Measurements from ENCODE around the gene RENBP.

Gene RENBP

GRCh38 chrX:153886915-153887314 lies 57.5 kb downstream of the RENBP start:
- peaks cover 26% of the 10 kb centered on the region for H3K27me3 ChIP-seq (replicated peaks; ENCODE audit: insufficient read depth, low read length)
- TF ChIP-seq CTCF (IDR thresholded peaks at IDR 0.05; ENCODE audit: low read length) (no peak), EZH2 (optimal IDR thresholded peaks at IDR 0.05; ENCODE audit: low read depth, low read length) (no peak), EZH2phosphoT487 (IDR thresholded peaks at IDR 0.05; ENCODE audit: low read length) (no peak)
- no peak overlapping the region for H3K9ac ChIP-seq (ENCODE audit: low read length)
- H3F3A ChIP-seq (ENCODE audit: insufficient read depth, low read length), result no peaks in the 10 kb centered on the region
- H3K9me2 ChIP-seq (replicated peaks; ENCODE audit: insufficient read depth, low read length), result no peaks in the 10 kb centered on the region
- H3K4me1 ChIP-seq (ENCODE audit: low read length), result no peaks in the 10 kb centered on the region
- H3K79me2 ChIP-seq (ENCODE audit: low read length), result no peaks in the 10 kb centered on the region
- no peaks in the 10 kb centered on the region for H4K20me1 ChIP-seq (ENCODE audit: insufficient read depth, low read length)
- H2AFZ ChIP-seq (ENCODE audit: low read length), result no peak overlapping the region
- DNase-seq, result no peak
- H3K36me3 ChIP-seq (replicated peaks; ENCODE audit: insufficient read depth, low read length), result no peaks in the 10 kb centered on the region
- H3K4me3 ChIP-seq (ENCODE audit: low read length), result no peak overlapping the region
- no peak overlapping the region for H3K4me2 ChIP-seq (ENCODE audit: low read depth, low read length)
- H3K9me3 ChIP-seq (replicated peaks; ENCODE audit: insufficient read depth, low read length), result no peaks in the 10 kb centered on the region
- H3K27ac ChIP-seq (ENCODE audit: low read length), result no peak overlapping the region

GRCh38 chrX:153885968-153886903 lies 58.2 kb downstream of the RENBP start, which contains the start of gene L1CAM:
L1CAM (minus strand) TSS chrX:153886173; CDS start chrX:153875836, 10,337 bp downstream.
- no peaks in the 10 kb centered on the region for H3F3A ChIP-seq (ENCODE audit: insufficient read depth, low read length)
- H3K4me2 ChIP-seq (ENCODE audit: low read depth, low read length), result no peak within 1 kb of the TSS
- peaks cover 33% of the 10 kb centered on the region for H3K27me3 ChIP-seq (replicated peaks; ENCODE audit: insufficient read depth, low read length)
- H3K9me2 ChIP-seq (replicated peaks; ENCODE audit: insufficient read depth, low read length), result no peaks in the 10 kb centered on the region
- no peaks in the 10 kb centered on the region for H3K36me3 ChIP-seq (replicated peaks; ENCODE audit: insufficient read depth, low read length)
- TF ChIP-seq EZH2 (optimal IDR thresholded peaks at IDR 0.05; ENCODE audit: low read depth, low read length) (no peak), CTCF (IDR thresholded peaks at IDR 0.05; ENCODE audit: low read length) (no peak), EZH2phosphoT487 (IDR thresholded peaks at IDR 0.05; ENCODE audit: low read length) (no peak)
- H4K20me1 ChIP-seq (ENCODE audit: insufficient read depth, low read length), result no peaks in the 10 kb centered on the region
- H3K4me1 ChIP-seq (ENCODE audit: low read length), result no peaks in the 10 kb centered on the region
- DNase-seq, result no peak
- H3K4me3 ChIP-seq (ENCODE audit: low read length), result no peak within 1 kb of the TSS
- H3K27ac ChIP-seq (ENCODE audit: low read length), result no peak within 1 kb of the TSS
- no peaks in the 10 kb centered on the region for H3K79me2 ChIP-seq (ENCODE audit: low read length)
- H3K9ac ChIP-seq (ENCODE audit: low read length), result no peak within 1 kb of the TSS
- H3K9me3 ChIP-seq (replicated peaks; ENCODE audit: insufficient read depth, low read length), result no peaks in the 10 kb centered on the region
- H2AFZ ChIP-seq (ENCODE audit: low read length), result no peak within 1 kb of the TSS

Measured in MM.1S (cell line).